Measurements from ENCODE around the gene LHFPL6.

Gene LHFPL6

GRCh38 chr13:39330504-39330903 is 272.5 kb downstream of the LHFPL6 start:
- H4K12ac ChIP-seq (ENCODE audit: low read depth, low read length) = no peak overlapping the region
- no peak overlapping the region for H4K91ac ChIP-seq (ENCODE audit: low read depth, low read length)
- no peak overlapping the region for H3K9ac ChIP-seq (ENCODE audit: low read length)
- H3K79me1 ChIP-seq (ENCODE audit: low read length) = no peaks in the 10 kb centered on the region
- H3K9me3 ChIP-seq (ENCODE audit: insufficient read depth, low read depth, low read length) = peaks cover 2% of the 10 kb centered on the region
- no peak overlapping the region for H3K18ac ChIP-seq (ENCODE audit: low read length)
- no peak overlapping the region for H3K4ac ChIP-seq (ENCODE audit: low read depth, low read length)
- H2BK5ac ChIP-seq (ENCODE audit: low read depth, low read length, poor library complexity) = no peak overlapping the region
- H2AFZ ChIP-seq (ENCODE audit: insufficient read depth, low read length, poor library complexity) = no peak overlapping the region
- no peaks in the 10 kb centered on the region for H3K79me2 ChIP-seq (ENCODE audit: control insufficient read depth, insufficient read depth, low read length, poor library complexity)
- H3K27me3 ChIP-seq (ENCODE audit: insufficient read depth, low read length) = no peaks in the 10 kb centered on the region
- H3K36me3 ChIP-seq (ENCODE audit: control insufficient read depth in 1 of 2, insufficient read depth in 2 of 2, low read length in 2 of 2) = no peaks in the 10 kb centered on the region
- whole genome bisulfite sequencing (ENCODE audit: extremely low coverage, insufficient coverage, insufficient read length) = no CpG with 5 or more reads among the region's 2 CpGs
- H4K8ac ChIP-seq (ENCODE audit: low read depth, low read length) = no peak overlapping the region
- no peak overlapping the region for H2BK120ac ChIP-seq (ENCODE audit: insufficient read depth, low read length, poor library complexity)
- H2AK5ac ChIP-seq (ENCODE audit: low read length) = no peak overlapping the region
- no peaks in the 10 kb centered on the region for H3K4me1 ChIP-seq (ENCODE audit: control insufficient read depth in 1 of 2, insufficient read depth in 2 of 2, low read length in 2 of 2)
- DNase-seq = no peak
- H3K4me3 ChIP-seq (ENCODE audit: low read depth, low read length) = no peak overlapping the region
- no peak overlapping the region for H3K23ac ChIP-seq (ENCODE audit: low read length)
- H3K27ac ChIP-seq (ENCODE audit: low read depth, low read length) = no peak overlapping the region
- H3K4me2 ChIP-seq (ENCODE audit: low read length) = no peak overlapping the region
- H3K14ac ChIP-seq (ENCODE audit: low read length) = no peak overlapping the region
- no peak overlapping the region for H2BK12ac ChIP-seq (ENCODE audit: low read length)

GRCh38 chr13:39329182-39329639 is 273.8 kb downstream of the LHFPL6 start:
- DNase-seq = peak; percentile 33 to 83
- Histone ChIP-seq H3K9me3 (ENCODE audit: insufficient read depth, low read depth, low read length) (peaks cover 7% of the 10 kb centered on the region), H3K79me1 (ENCODE audit: low read length) (no peaks in the 10 kb centered on the region), H3K27me3 (ENCODE audit: insufficient read depth, low read length) (no peaks in the 10 kb centered on the region), H2AFZ (ENCODE audit: insufficient read depth, low read length, poor library complexity) (no peak overlapping the region), H4K8ac (ENCODE audit: low read depth, low read length) (no peak overlapping the region), H2BK12ac (ENCODE audit: low read length) (no peak overlapping the region), H3K18ac (ENCODE audit: low read length) (no peak overlapping the region), H3K36me3 (ENCODE audit: control insufficient read depth in 1 of 2, insufficient read depth in 2 of 2, low read length in 2 of 2) (no peaks in the 10 kb centered on the region), H3K14ac (ENCODE audit: low read length) (no peak overlapping the region), H4K91ac (ENCODE audit: low read depth, low read length) (no peak overlapping the region), H2BK120ac (ENCODE audit: insufficient read depth, low read length, poor library complexity) (no peak overlapping the region), H3K9ac (ENCODE audit: low read length) (no peak overlapping the region), H3K79me2 (ENCODE audit: control insufficient read depth, insufficient read depth, low read length, poor library complexity) (no peaks in the 10 kb centered on the region), H2AK5ac (ENCODE audit: low read length) (no peak overlapping the region), H3K4me1 (ENCODE audit: control insufficient read depth in 1 of 2, insufficient read depth in 2 of 2, low read length in 2 of 2) (no peaks in the 10 kb centered on the region), H3K4me3 (ENCODE audit: low read depth, low read length) (no peak overlapping the region), H2BK5ac (ENCODE audit: low read depth, low read length, poor library complexity) (no peak overlapping the region), H4K12ac (ENCODE audit: low read depth, low read length) (no peak overlapping the region), H3K23ac (ENCODE audit: low read length) (no peak overlapping the region), H3K4ac (ENCODE audit: low read depth, low read length) (no peak overlapping the region), H3K27ac (ENCODE audit: low read depth, low read length) (no peak overlapping the region), H3K4me2 (ENCODE audit: low read length) (no peak overlapping the region)
- WGBS (ENCODE audit: extremely low coverage, insufficient coverage, insufficient read length) = no CpG with 5 or more reads among the region's 5 CpGs

- H2AFZ ChIP-seq (ENCODE audit: insufficient read depth, low read length, poor library complexity) = no peak overlapping the region
- no peaks in the 10 kb centered on the region for H3K36me3 ChIP-seq (ENCODE audit: control insufficient read depth in 1 of 2, insufficient read depth in 2 of 2, low read length in 2 of 2)
- no peak overlapping the region for H2BK12ac ChIP-seq (ENCODE audit: low read length)
- no peak overlapping the region for H2BK5ac ChIP-seq (ENCODE audit: low read depth, low read length, poor library complexity)
- peaks cover 5% of the 10 kb centered on the region for H3K9me3 ChIP-seq (ENCODE audit: insufficient read depth, low read depth, low read length)
- no peak overlapping the region for H3K4me3 ChIP-seq (ENCODE audit: low read depth, low read length)
- H4K12ac ChIP-seq (ENCODE audit: low read depth, low read length) = no peak overlapping the region
- H2BK120ac ChIP-seq (ENCODE audit: insufficient read depth, low read length, poor library complexity) = no peak overlapping the region
- H3K9ac ChIP-seq (ENCODE audit: low read length) = no peak overlapping the region
- H3K4me1 ChIP-seq (ENCODE audit: control insufficient read depth in 1 of 2, insufficient read depth in 2 of 2, low read length in 2 of 2) = peaks cover 0 to 2% of the 10 kb centered on the region in 2 experiments
- H3K79me1 ChIP-seq (ENCODE audit: low read length) = no peaks in the 10 kb centered on the region
- no peak overlapping the region for H3K4ac ChIP-seq (ENCODE audit: low read depth, low read length)
- H3K4me2 ChIP-seq (ENCODE audit: low read length) = no peak overlapping the region
- no peaks in the 10 kb centered on the region for H3K27me3 ChIP-seq (ENCODE audit: insufficient read depth, low read length)
- no peaks in the 10 kb centered on the region for H3K79me2 ChIP-seq (ENCODE audit: control insufficient read depth, insufficient read depth, low read length, poor library complexity)
- H3K23ac ChIP-seq (ENCODE audit: low read length) = no peak overlapping the region
- no peak for DNase-seq
- H2AK5ac ChIP-seq (ENCODE audit: low read length) = no peak overlapping the region
- no CpG with 5 or more reads among the region's 1 CpG for WGBS (ENCODE audit: extremely low coverage, insufficient coverage, insufficient read length)
- no peak overlapping the region for H4K91ac ChIP-seq (ENCODE audit: low read depth, low read length)
- H3K27ac ChIP-seq (ENCODE audit: low read depth, low read length) = peak overlapping the region; percentile 35
- H3K14ac ChIP-seq (ENCODE audit: low read length) = no peak overlapping the region
- no peak overlapping the region for H3K18ac ChIP-seq (ENCODE audit: low read length)
- no peak overlapping the region for H4K8ac ChIP-seq (ENCODE audit: low read depth, low read length)
These were observed 275.9 kb downstream of the LHFPL6 start for GRCh38 chr13:39327172-39327479.

- Histone ChIP-seq H3K18ac (ENCODE audit: low read length) (no peak overlapping the region), H2BK120ac (ENCODE audit: insufficient read depth, low read length, poor library complexity) (no peak overlapping the region), H3K36me3 (ENCODE audit: control insufficient read depth in 1 of 2, insufficient read depth in 2 of 2, low read length in 2 of 2) (no peaks in the 10 kb centered on the region), H3K9ac (ENCODE audit: low read length) (no peak overlapping the region), H4K8ac (ENCODE audit: low read depth, low read length) (no peak overlapping the region), H3K79me2 (ENCODE audit: control insufficient read depth, insufficient read depth, low read length, poor library complexity) (no peaks in the 10 kb centered on the region), H3K9me3 (ENCODE audit: insufficient read depth, low read depth, low read length) (peaks cover 5% of the 10 kb centered on the region), H2AFZ (ENCODE audit: insufficient read depth, low read length, poor library complexity) (no peak overlapping the region), H3K4me3 (ENCODE audit: low read depth, low read length) (no peak overlapping the region), H3K4me2 (ENCODE audit: low read length) (no peak overlapping the region), H4K91ac (ENCODE audit: low read depth, low read length) (no peak overlapping the region), H2BK5ac (ENCODE audit: low read depth, low read length, poor library complexity) (no peak overlapping the region), H3K27me3 (ENCODE audit: insufficient read depth, low read length) (no peaks in the 10 kb centered on the region), H4K12ac (ENCODE audit: low read depth, low read length) (no peak overlapping the region), H2BK12ac (ENCODE audit: low read length) (no peak overlapping the region), H3K23ac (ENCODE audit: low read length) (no peak overlapping the region), H3K79me1 (ENCODE audit: low read length) (no peaks in the 10 kb centered on the region), H3K4ac (ENCODE audit: low read depth, low read length) (no peak overlapping the region), H2AK5ac (ENCODE audit: low read length) (no peak overlapping the region), H3K27ac (ENCODE audit: low read depth, low read length) (peak overlapping the region; percentile 35), H3K14ac (ENCODE audit: low read length) (no peak overlapping the region), H3K4me1 (ENCODE audit: control insufficient read depth in 1 of 2, insufficient read depth in 2 of 2, low read length in 2 of 2) (peaks cover 0 to 2% of the 10 kb centered on the region in 2 experiments)
- no CpG with 5 or more reads among the region's 4 CpGs for WGBS (ENCODE audit: extremely low coverage, insufficient coverage, insufficient read length)
- DNase-seq = no peak
These were observed 276.4 kb downstream of the LHFPL6 start for GRCh38 chr13:39326469-39327171.

Data from trophoblast cell (in vitro differentiated cells and primary cell).